Trophoblast cell (in vitro differentiated cells and primary cell): ENCODE results near the gene RSPO3.

ENCODE experiments used
- DNase-seq, 2 donors: peaks; one replicate each; pipeline ENCODE4 v3.0.0-alpha.2; 2016
- H2AFZ ChIP-seq: 2 replicates; pipeline ENCODE4 v1.6.1; 2013; ENCODE audit warnings: low read length, moderate library complexity, mild to moderate bottlenecking; ENCODE audit not compliant: insufficient read depth, poor library complexity
- H2AK5ac ChIP-seq: 2 replicates; pipeline ENCODE4 v1.6.1; 2013; ENCODE audit warnings: mild to moderate bottlenecking, low read length
- H2BK120ac ChIP-seq: 2 replicates; pipeline ENCODE4 v1.6.1; 2013; ENCODE audit warnings: low read length, mild to moderate bottlenecking, moderate library complexity; ENCODE audit not compliant: insufficient read depth, poor library complexity
- H2BK12ac ChIP-seq: 2 replicates; pipeline ENCODE4 v1.6.1; 2013; ENCODE audit warnings: mild to moderate bottlenecking, low read length, moderate library complexity
- H2BK5ac ChIP-seq: 2 replicates; pipeline ENCODE4 v1.6.1; 2013; ENCODE audit warnings: low read length, low read depth, moderate library complexity, mild to moderate bottlenecking; ENCODE audit not compliant: poor library complexity
- H3K14ac ChIP-seq: 2 replicates; pipeline ENCODE4 v1.6.1; 2013; ENCODE audit warnings: mild to moderate bottlenecking, low read length
- H3K18ac ChIP-seq: 2 replicates; pipeline ENCODE4 v1.6.1; 2013; ENCODE audit warnings: mild to moderate bottlenecking, low read length
- H3K23ac ChIP-seq: 2 replicates; pipeline ENCODE4 v1.6.1; 2013; ENCODE audit warnings: low read length
- H3K27ac ChIP-seq: 2 replicates; pipeline ENCODE4 v1.5.1; 2013; ENCODE audit warnings: low read depth, mild to moderate bottlenecking, inconsistent platforms, low read length, moderate library complexity
- H3K27me3 ChIP-seq: 2 replicates; pipeline ENCODE4 v1.6.1; 2013; ENCODE audit warnings: inconsistent platforms, mild to moderate bottlenecking, low read length, moderate library complexity; ENCODE audit not compliant: insufficient read depth
- H3K36me3 ChIP-seq, 2 experiments: 1 replicate in 1 of 2; 2 replicates in 1 of 2; pipeline ENCODE4 v1.6.1; 2013; ENCODE audit warnings: low read length in 2 of 2, mild to moderate bottlenecking in 2 of 2, moderate library complexity in 1 of 2; ENCODE audit not compliant: insufficient read depth in 2 of 2, control insufficient read depth in 1 of 2
- H3K4ac ChIP-seq: 2 replicates; pipeline ENCODE4 v1.6.1; 2013; ENCODE audit warnings: low read depth, mild to moderate bottlenecking, low read length, moderate library complexity
- H3K4me1 ChIP-seq, 2 experiments: 1 replicate in 1 of 2; 2 replicates in 1 of 2; pipeline ENCODE4 v1.6.1; 2013; ENCODE audit warnings: low read length in 2 of 2, mild to moderate bottlenecking in 2 of 2, moderate library complexity in 1 of 2; ENCODE audit not compliant: insufficient read depth in 2 of 2, control insufficient read depth in 1 of 2
- H3K4me2 ChIP-seq: 2 replicates; pipeline ENCODE4 v1.6.1; 2013; ENCODE audit warnings: inconsistent platforms, mild to moderate bottlenecking, low read length, moderate library complexity
- H3K4me3 ChIP-seq: 2 replicates; pipeline ENCODE4 v1.5.1; 2013; ENCODE audit warnings: mild to moderate bottlenecking, low read depth, low read length, inconsistent platforms
- H3K79me1 ChIP-seq: one replicate; pipeline ENCODE4 v1.6.1; 2013; ENCODE audit warnings: low read length
- H3K79me2 ChIP-seq: 2 replicates; pipeline ENCODE4 v1.6.1; 2013; ENCODE audit warnings: low read length, mild to moderate bottlenecking; ENCODE audit not compliant: control insufficient read depth, insufficient read depth, poor library complexity
- H3K9ac ChIP-seq: 2 replicates; pipeline ENCODE4 v1.6.1; 2013; ENCODE audit warnings: mild to moderate bottlenecking, low read length
- H3K9me3 ChIP-seq: 2 replicates; pipeline ENCODE4 v1.6.1; 2013; ENCODE audit warnings: low read depth, mild to moderate bottlenecking, control low read depth, inconsistent platforms, low read length; ENCODE audit not compliant: insufficient read depth
- H4K12ac ChIP-seq: 2 replicates; pipeline ENCODE4 v1.6.1; 2013; ENCODE audit warnings: low read depth, mild to moderate bottlenecking, low read length, moderate library complexity
- H4K8ac ChIP-seq: 2 replicates; pipeline ENCODE4 v1.6.1; 2013; ENCODE audit warnings: low read depth, mild to moderate bottlenecking, low read length, moderate library complexity
- H4K91ac ChIP-seq: one replicate; pipeline ENCODE4 v1.6.1; 2013; ENCODE audit warnings: low read depth, mild to moderate bottlenecking, low read length, moderate library complexity
- WGBS: extraction: QIAGEN DNeasy Blood & Tissue Kit; methylation state at CpG from one replicate; pipeline ENCODE4 v1.1.7; 2013; ENCODE audit warnings: missing lambda C conversion rate; ENCODE audit not compliant: insufficient read length, insufficient coverage; ENCODE audit errors: extremely low coverage; 5-methylcytosine and 5-hydroxymethylcytosine counted together

Gene RSPO3

GRCh38 chr6:127206531-127207095 lies 88.1 kb downstream of the RSPO3 start:
- H4K91ac ChIP-seq = no peak overlapping the region
- no peak overlapping the region for H3K4me2 ChIP-seq
- H3K4me3 ChIP-seq = no peak overlapping the region
- no peaks in the 10 kb centered on the region for H3K79me1 ChIP-seq
- H4K12ac ChIP-seq = no peak overlapping the region
- H3K23ac ChIP-seq = no peak overlapping the region
- no peaks in the 10 kb centered on the region for H3K27me3 ChIP-seq
- H2BK12ac ChIP-seq = no peak overlapping the region
- no peak overlapping the region for H3K4ac ChIP-seq
- no peaks in the 10 kb centered on the region for H3K9me3 ChIP-seq
- H2BK5ac ChIP-seq = no peak overlapping the region
- H3K18ac ChIP-seq = no peak overlapping the region
- H3K9ac ChIP-seq = no peak overlapping the region
- no peak overlapping the region for H4K8ac ChIP-seq
- no peaks in the 10 kb centered on the region for H3K79me2 ChIP-seq
- no peak overlapping the region for H3K14ac ChIP-seq
- no peak overlapping the region for H2BK120ac ChIP-seq
- no peaks in the 10 kb centered on the region for H3K36me3 ChIP-seq
- no peak for DNase-seq
- H2AFZ ChIP-seq = no peak overlapping the region
- no peak overlapping the region for H2AK5ac ChIP-seq
- no peak overlapping the region for H3K27ac ChIP-seq
- H3K4me1 ChIP-seq = no peaks in the 10 kb centered on the region

GRCh38 chr6:127207591-127208120 lies 89.2 kb downstream of the RSPO3 start:
- Histone ChIP-seq H4K91ac (no peak overlapping the region), H2AFZ (no peak overlapping the region), H3K27ac (no peak overlapping the region), H3K18ac (no peak overlapping the region), H3K4me2 (no peak overlapping the region), H3K4me1 (no peaks in the 10 kb centered on the region), H3K14ac (no peak overlapping the region), H2BK5ac (no peak overlapping the region), H3K4ac (no peak overlapping the region), H3K9me3 (no peaks in the 10 kb centered on the region), H3K36me3 (no peaks in the 10 kb centered on the region), H3K23ac (no peak overlapping the region), H4K8ac (no peak overlapping the region), H3K79me1 (no peaks in the 10 kb centered on the region), H3K27me3 (no peaks in the 10 kb centered on the region), H2AK5ac (no peak overlapping the region), H3K79me2 (no peaks in the 10 kb centered on the region), H3K9ac (no peak overlapping the region), H2BK120ac (no peak overlapping the region), H4K12ac (no peak overlapping the region), H3K4me3 (no peak overlapping the region), H2BK12ac (no peak overlapping the region)
- no CpG with 5 or more reads among the region's 4 CpGs for WGBS
- DNase-seq = no peak

- H4K8ac ChIP-seq = no peak overlapping the region
- DNase-seq = no peak
Measured at GRCh38 chr6:127210725-127211124, 92.3 kb downstream of the RSPO3 start.

GRCh38 chr6:127212376-127212775 lies 93.9 kb downstream of the RSPO3 start:
- Histone ChIP-seq H3K4me2 (no peak overlapping the region), H4K12ac (no peak overlapping the region), H3K79me2 (no peaks in the 10 kb centered on the region), H3K27ac (no peak overlapping the region), H2BK120ac (no peak overlapping the region), H3K4ac (no peak overlapping the region), H3K18ac (no peak overlapping the region), H4K8ac (no peak overlapping the region), H3K9me3 (no peaks in the 10 kb centered on the region), H3K23ac (peak overlapping the region; percentile 49), H4K91ac (no peak overlapping the region), H3K4me1 (no peaks in the 10 kb centered on the region), H3K36me3 (no peaks in the 10 kb centered on the region), H3K27me3 (no peaks in the 10 kb centered on the region), H3K9ac (no peak overlapping the region), H3K14ac (no peak overlapping the region), H3K79me1 (no peaks in the 10 kb centered on the region), H3K4me3 (no peak overlapping the region), H2AK5ac (no peak overlapping the region), H2BK5ac (no peak overlapping the region), H2BK12ac (no peak overlapping the region), H2AFZ (no peak overlapping the region)
- no peak for DNase-seq

More at GRCh38 chr6:127210725-127211124, 92.3 kb downstream of the RSPO3 start:
- H4K12ac ChIP-seq = no peak overlapping the region
- no peaks in the 10 kb centered on the region for H3K9me3 ChIP-seq
- no peaks in the 10 kb centered on the region for H3K4me1 ChIP-seq
- H3K79me2 ChIP-seq = no peaks in the 10 kb centered on the region
- H2BK120ac ChIP-seq = no peak overlapping the region
- no peak overlapping the region for H3K14ac ChIP-seq
- H4K91ac ChIP-seq = no peak overlapping the region
- no peak overlapping the region for H2BK5ac ChIP-seq
- H2BK12ac ChIP-seq = no peak overlapping the region
- H3K4ac ChIP-seq = no peak overlapping the region
- H3K27ac ChIP-seq = no peak overlapping the region
- no peak overlapping the region for H3K4me2 ChIP-seq
- H3K27me3 ChIP-seq = no peaks in the 10 kb centered on the region
- no peak overlapping the region for H3K18ac ChIP-seq
- H3K9ac ChIP-seq = no peak overlapping the region
- H3K23ac ChIP-seq = no peak overlapping the region
- no peak overlapping the region for H2AK5ac ChIP-seq
- no peak overlapping the region for H2AFZ ChIP-seq
- H3K36me3 ChIP-seq = no peaks in the 10 kb centered on the region
- no CpG with 5 or more reads among the region's 6 CpGs for WGBS
- no peaks in the 10 kb centered on the region for H3K79me1 ChIP-seq
- no peak overlapping the region for H3K4me3 ChIP-seq
